KMS-11 (cell line): ENCODE measurements around the gene GDA.

Experiments
- H2AFZ ChIP-seq: fragments of 200-600 bp; sonication (generic); 2 replicates; pipeline ENCODE4 v1.6.1; 2016; ENCODE audit warnings: antibody characterized with exemption, mixed run types, low read depth
- H3K27ac ChIP-seq: fragments of 200-600 bp; sonication (generic); 2 replicates; pipeline ENCODE4 v1.6.1; 2016; ENCODE audit warnings: mild to moderate bottlenecking, mixed run types
- H3K27me3 ChIP-seq: fragments of 200-600 bp; sonication (generic); 2 replicates; pipeline ENCODE4 v1.6.1; 2017; ENCODE audit warnings: mild to moderate bottlenecking, low read depth, mixed run types, moderate library complexity; ENCODE audit not compliant: insufficient read depth
- H3K36me3 ChIP-seq: fragments of 200-600 bp; sonication (generic); 2 replicates; pipeline ENCODE4 v1.6.1; 2017; ENCODE audit warnings: mild to moderate bottlenecking, mixed run types; ENCODE audit not compliant: insufficient read depth
- H3K4me1 ChIP-seq: fragments of 200-600 bp; sonication (generic); 2 replicates; pipeline ENCODE4 v1.6.1; 2016; ENCODE audit warnings: mild to moderate bottlenecking, low read depth, mixed run types; ENCODE audit not compliant: poor library complexity, severe bottlenecking
- H3K4me2 ChIP-seq: fragments of 200-600 bp; sonication (generic); 2 replicates; pipeline ENCODE4 v1.7.0; 2016; ENCODE audit warnings: mild to moderate bottlenecking, mixed run types
- H3K4me3 ChIP-seq: fragments of 200-600 bp; sonication (generic); IDR thresholded peaks from 2 replicates; pipeline ENCODE4 v1.6.1; 2017; ENCODE audit warnings: low read depth, low read length, mixed read lengths; ENCODE audit not compliant: insufficient read depth
- H3K79me2 ChIP-seq: fragments of 200-600 bp; sonication (generic); 2 replicates; pipeline ENCODE4 v1.6.1; 2016; ENCODE audit warnings: low read depth, mixed run types; ENCODE audit not compliant: insufficient read depth
- H3K9ac ChIP-seq: fragments of 200-600 bp; sonication (generic); 2 replicates; pipeline ENCODE4 v1.6.1; 2016; ENCODE audit warnings: mild to moderate bottlenecking, mixed run types
- H4K20me1 ChIP-seq: fragments of 200-600 bp; sonication (generic); 2 replicates; pipeline ENCODE4 v1.6.1; 2016; ENCODE audit warnings: mild to moderate bottlenecking, mixed run types; ENCODE audit not compliant: insufficient read depth
- TF ChIP-seq, protein P1 (sequence below): fragments of 200-600 bp; sonication (generic); conservative IDR thresholded peaks from 2 replicates; pipeline ENCODE4 v1.6.1; 2017; ENCODE audit warnings: low read depth, mild to moderate bottlenecking, antibody characterized with exemption, low read length, moderate library complexity, mixed read lengths

The GDA gene

DNA sequence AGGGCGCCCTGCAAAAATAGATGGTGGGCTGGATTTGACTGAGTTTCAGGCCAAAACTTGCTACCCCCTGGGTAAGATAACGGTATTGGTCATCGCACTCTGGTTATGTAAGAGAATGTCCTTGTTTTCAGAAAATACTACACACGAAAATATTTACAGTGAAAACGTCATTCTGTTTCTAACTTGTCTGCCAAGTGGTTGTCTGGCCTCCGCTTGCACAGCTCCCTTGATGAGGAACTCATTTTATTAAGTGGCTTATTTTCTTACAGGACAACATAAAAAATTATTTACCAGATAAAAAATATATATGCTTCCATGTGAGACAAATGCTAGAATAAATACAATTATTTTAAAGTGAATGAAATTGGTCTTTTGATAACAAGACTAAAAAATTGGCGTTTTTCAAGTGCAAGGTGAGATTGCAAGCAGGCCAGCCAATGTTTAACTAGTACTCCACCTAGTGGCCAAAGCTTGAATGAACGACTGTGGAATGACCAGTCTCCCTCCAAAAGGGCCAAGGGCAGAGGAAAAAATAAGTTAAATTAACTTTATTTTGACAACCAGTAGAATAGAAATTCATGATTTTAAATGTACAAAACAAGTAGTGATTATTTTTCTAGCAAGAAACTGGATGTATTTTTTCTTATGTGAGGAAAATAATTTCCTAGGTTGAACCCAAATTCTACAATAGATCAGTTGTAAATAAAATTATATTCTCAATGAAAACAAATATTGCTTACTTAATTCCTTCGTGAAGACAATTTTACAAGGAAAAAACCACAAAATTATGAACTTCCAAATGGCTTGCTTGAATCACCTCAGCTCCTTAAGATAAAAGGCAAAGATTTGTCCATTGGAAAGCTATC lies 122.6 kb downstream of the GDA start:
- H3K4me1 ChIP-seq: no peaks in the 10 kb centered on the region
- no peak overlapping the region for H2AFZ ChIP-seq
- H3K27me3 ChIP-seq: no peaks in the 10 kb centered on the region
- H3K9ac ChIP-seq: no peak overlapping the region
- H3K79me2 ChIP-seq: no peaks in the 10 kb centered on the region
- no peak overlapping the region for H3K4me2 ChIP-seq
- H3K27ac ChIP-seq: no peak overlapping the region
- no peaks in the 10 kb centered on the region for H4K20me1 ChIP-seq
- TF ChIP-seq, protein P1, sequence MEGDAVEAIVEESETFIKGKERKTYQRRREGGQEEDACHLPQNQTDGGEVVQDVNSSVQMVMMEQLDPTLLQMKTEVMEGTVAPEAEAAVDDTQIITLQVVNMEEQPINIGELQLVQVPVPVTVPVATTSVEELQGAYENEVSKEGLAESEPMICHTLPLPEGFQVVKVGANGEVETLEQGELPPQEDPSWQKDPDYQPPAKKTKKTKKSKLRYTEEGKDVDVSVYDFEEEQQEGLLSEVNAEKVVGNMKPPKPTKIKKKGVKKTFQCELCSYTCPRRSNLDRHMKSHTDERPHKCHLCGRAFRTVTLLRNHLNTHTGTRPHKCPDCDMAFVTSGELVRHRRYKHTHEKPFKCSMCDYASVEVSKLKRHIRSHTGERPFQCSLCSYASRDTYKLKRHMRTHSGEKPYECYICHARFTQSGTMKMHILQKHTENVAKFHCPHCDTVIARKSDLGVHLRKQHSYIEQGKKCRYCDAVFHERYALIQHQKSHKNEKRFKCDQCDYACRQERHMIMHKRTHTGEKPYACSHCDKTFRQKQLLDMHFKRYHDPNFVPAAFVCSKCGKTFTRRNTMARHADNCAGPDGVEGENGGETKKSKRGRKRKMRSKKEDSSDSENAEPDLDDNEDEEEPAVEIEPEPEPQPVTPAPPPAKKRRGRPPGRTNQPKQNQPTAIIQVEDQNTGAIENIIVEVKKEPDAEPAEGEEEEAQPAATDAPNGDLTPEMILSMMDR: peak; percentile 85
- H3K36me3 ChIP-seq: no peaks in the 10 kb centered on the region
- no peak overlapping the region for H3K4me3 ChIP-seq

DNA sequence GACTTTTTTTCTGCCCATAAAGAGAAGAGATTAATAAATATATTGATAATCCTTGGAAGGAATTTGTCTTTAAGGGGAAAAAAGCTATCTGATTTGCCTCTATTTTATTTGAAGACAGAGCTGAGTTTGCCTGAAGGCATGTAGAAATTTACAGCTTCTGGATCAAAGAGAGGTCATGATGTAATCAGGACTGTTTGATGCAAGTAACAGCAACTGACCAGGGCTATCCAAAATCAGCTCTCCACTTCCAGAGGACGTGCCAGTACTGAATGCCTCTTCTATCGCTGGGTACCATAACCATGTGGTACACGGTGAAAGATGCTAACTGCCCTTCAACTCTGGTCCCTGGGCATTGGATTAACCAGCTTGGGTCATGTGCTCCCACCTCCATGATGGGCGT lies 125.2 kb downstream of the GDA start:
- TF ChIP-seq, protein P1: no peak
- Histone ChIP-seq H3K27me3 (no peaks in the 10 kb centered on the region), H3K79me2 (no peaks in the 10 kb centered on the region), H3K9ac (no peak overlapping the region), H4K20me1 (no peaks in the 10 kb centered on the region), H3K36me3 (no peaks in the 10 kb centered on the region), H3K27ac (no peak overlapping the region), H3K4me3 (no peak overlapping the region), H2AFZ (no peak overlapping the region), H3K4me1 (no peaks in the 10 kb centered on the region), H3K4me2 (no peak overlapping the region)

DNA sequence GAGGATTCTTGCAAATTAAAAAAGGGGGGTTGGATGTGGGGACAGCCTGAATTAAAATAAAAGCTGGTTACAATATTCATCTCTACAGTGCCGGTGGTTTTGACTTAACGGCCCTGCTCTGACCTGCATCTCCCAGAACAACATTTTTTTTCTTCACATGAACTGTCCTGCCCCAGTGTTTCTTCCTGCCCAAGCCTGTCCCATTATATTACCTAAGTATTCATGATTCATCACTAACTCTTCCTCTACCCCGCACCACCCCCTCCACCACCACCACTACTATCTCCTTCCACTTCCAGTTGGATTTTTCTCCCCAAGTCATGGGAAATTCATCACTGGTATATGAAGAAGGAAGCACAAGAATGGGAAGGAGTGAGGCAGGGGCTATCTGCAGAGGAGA lies 125.7 kb downstream of the GDA start:
- H3K36me3 ChIP-seq: no peaks in the 10 kb centered on the region
- no peaks in the 10 kb centered on the region for H4K20me1 ChIP-seq
- H3K9ac ChIP-seq: no peak overlapping the region
- H3K27ac ChIP-seq: no peak overlapping the region
- no peaks in the 10 kb centered on the region for H3K4me1 ChIP-seq
- TF ChIP-seq, protein P1: no peak
- no peak overlapping the region for H2AFZ ChIP-seq
- no peaks in the 10 kb centered on the region for H3K79me2 ChIP-seq
- H3K4me3 ChIP-seq: no peak overlapping the region
- H3K27me3 ChIP-seq: no peaks in the 10 kb centered on the region
- H3K4me2 ChIP-seq: no peak overlapping the region

DNA sequence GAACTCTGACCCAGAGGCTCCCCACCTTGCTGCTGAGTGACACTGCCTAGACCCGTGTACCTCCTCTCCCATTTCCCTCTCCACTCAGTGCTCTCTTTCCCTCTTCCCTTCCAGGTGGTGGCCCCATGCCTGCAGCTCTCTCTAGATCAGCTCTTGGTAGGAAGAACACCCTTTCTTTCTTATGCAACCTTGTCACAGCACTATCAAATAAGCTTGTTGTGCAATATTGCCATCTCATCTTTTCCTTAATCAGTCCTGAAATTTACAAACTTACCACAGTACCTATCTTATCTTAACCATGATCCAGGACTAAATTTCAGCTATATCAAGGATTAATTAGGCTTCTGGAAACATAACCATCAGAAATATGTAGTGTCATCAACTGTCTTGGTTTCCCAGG lies 127.2 kb downstream of the GDA start:
- Histone ChIP-seq H3K4me1 (peaks cover 3% of the 10 kb centered on the region), H3K27me3 (no peaks in the 10 kb centered on the region), H3K79me2 (no peaks in the 10 kb centered on the region), H3K27ac (no peak overlapping the region), H3K4me3 (no peak overlapping the region), H2AFZ (no peak overlapping the region), H3K4me2 (no peak overlapping the region), H4K20me1 (no peaks in the 10 kb centered on the region), H3K9ac (no peak overlapping the region), H3K36me3 (no peaks in the 10 kb centered on the region)
- TF ChIP-seq, protein P1: no peak
